Stimulated activated CD4-positive, alpha-beta T cell treated with anti-CD3 and anti-CD28 coated beads, TNF-alpha, amount 100 ng/mL, for 48 hours (primary cell): ENCODE data around the gene PABPN1L.
A peak's percentile ranks its signal among the peaks of the same experiment; 100 is the strongest.

ENCODE experiments used
- DNase-seq, 3 donors: peaks; one replicate each; pipeline ENCODE4 v3.0.0-alpha.2; 2020; ENCODE audit warnings: low read depth in 3 of 3

The PABPN1L gene

GRCh38 chr16:88870608-88871348 is 4.3 kb upstream of the PABPN1L start:
- DNase-seq = no peak

- no peak for DNase-seq
Observed at GRCh38 chr16:88869673-88869980, 3.2 kb upstream of the PABPN1L start.

GRCh38 chr16:88868974-88869672 is 2.7 kb upstream of the PABPN1L start:
- DNase-seq = no peak

GRCh38 chr16:88867581-88868246 is 1.3 kb upstream of the PABPN1L start:
- DNase-seq = no peak

- no peak for DNase-seq
Observed at GRCh38 chr16:88865742-88866141, 718 bp downstream of the PABPN1L start.

- no peak for DNase-seq
Observed at GRCh38 chr16:88865310-88865709, 1.1 kb downstream of the PABPN1L start.

GRCh38 chr16:88864521-88864920 is 1.9 kb downstream of the PABPN1L start:
- no peak for DNase-seq

- DNase-seq = no peak
Observed at GRCh38 chr16:88864099-88864498, 2.4 kb downstream of the PABPN1L start.

GRCh38 chr16:88863426-88863825 is 3.0 kb downstream of the PABPN1L start:
- DNase-seq = no peak

- no peak for DNase-seq
Observed at GRCh38 chr16:88862968-88863367, 3.5 kb downstream of the PABPN1L start.

GRCh38 chr16:88861359-88861758 is 5.1 kb downstream of the PABPN1L start:
- DNase-seq = no peak

GRCh38 chr16:88859381-88860091 is 6.9 kb downstream of the PABPN1L start:
- DNase-seq = no peak

GRCh38 chr16:88857728-88858339 is 8.6 kb downstream of the PABPN1L start:
- peak; percentile 42 to 66 (median 61) for DNase-seq

- DNase-seq = peak; percentile 96 to 100 (median 99)
Observed at GRCh38 chr16:88856828-88857727, 9.4 kb downstream of the PABPN1L start, which contains the start of the genes GALNS and TRAPPC2L. Gene GALNS, minus strand, starts transcription at chr16:88856947. Its CDS starts 70 bp downstream, at chr16:88856877. Gene TRAPPC2L, plus strand, starts transcription at chr16:88857127. Its CDS starts 24 bp downstream, at chr16:88857151.

GRCh38 chr16:88856122-88856827 is 10.2 kb downstream of the PABPN1L start:
- no peak for DNase-seq

GRCh38 chr16:88855736-88856121 is 10.7 kb downstream of the PABPN1L start:
- DNase-seq = no peak

GRCh38 chr16:88855176-88855575 is 11.3 kb downstream of the PABPN1L start:
- DNase-seq = no peak

- no peak for DNase-seq
Observed at GRCh38 chr16:88854306-88855111, 12.0 kb downstream of the PABPN1L start.

GRCh38 chr16:88853325-88853941 is 13.0 kb downstream of the PABPN1L start:
- DNase-seq = no peak
